NCI-H524 treated with DMSO at 0.1 percent for 48 hours (cell line): ENCODE results near the gene NDUFA13.

Source experiments
- DNase-seq: peaks from one replicate; lab custom pipeline; 2025; lab: John Stamatoyannopoulos, UW

Gene NDUFA13

GRCh38 chr19:19510432-19510831 lies 5.6 kb upstream of the NDUFA13 start:
- no peak for DNase-seq

GRCh38 chr19:19513682-19514081 lies 2.3 kb upstream of the NDUFA13 start:
- DNase-seq, result no peak

- DNase-seq, result no peak
Observed at GRCh38 chr19:19514215-19514657, 1.8 kb upstream of the NDUFA13 start.

- DNase-seq, result no peak
Observed at GRCh38 chr19:19514881-19515641, 964 bp upstream of the NDUFA13 start, which contains the start of gene TSSK6. Gene TSSK6, minus strand, starts transcription at chr19:19515548. Its CDS starts 121 bp downstream, at chr19:19515427.

- DNase-seq, result no peak
Observed at GRCh38 chr19:19517235-19517619, 1.2 kb downstream of the NDUFA13 start.

GRCh38 chr19:19520989-19521388 lies 5.0 kb downstream of the NDUFA13 start:
- no peak for DNase-seq

GRCh38 chr19:19523177-19523576 lies 7.2 kb downstream of the NDUFA13 start:
- DNase-seq, result no peak

GRCh38 chr19:19524053-19524452 lies 8.0 kb downstream of the NDUFA13 start:
- DNase-seq, result no peak

GRCh38 chr19:19525611-19526380 lies 9.8 kb downstream of the NDUFA13 start:
- no peak for DNase-seq

- DNase-seq, result no peak
Observed at GRCh38 chr19:19526581-19527370, 10.8 kb downstream of the NDUFA13 start.

- DNase-seq, result no peak
Observed at GRCh38 chr19:19527371-19527656, 11.3 kb downstream of the NDUFA13 start.

- no peak for DNase-seq
Observed at GRCh38 chr19:19527674-19528625, 11.9 kb downstream of the NDUFA13 start.

GRCh38 chr19:19528721-19529490 lies 12.9 kb downstream of the NDUFA13 start, which contains the start of gene YJEFN3:
Gene YJEFN3, plus strand, starts transcription at chr19:19528911. Its CDS starts 22 bp downstream, at chr19:19528933.
- DNase-seq, result no peak

GRCh38 chr19:19529783-19530422 lies 13.9 kb downstream of the NDUFA13 start:
- DNase-seq, result no peak

GRCh38 chr19:19530423-19530804 lies 14.4 kb downstream of the NDUFA13 start:
- DNase-seq, result no peak

- no peak for DNase-seq
Observed at GRCh38 chr19:19530889-19531288, 14.9 kb downstream of the NDUFA13 start.

GRCh38 chr19:19531951-19532805 lies 16.2 kb downstream of the NDUFA13 start:
- DNase-seq, result no peak

- no peak for DNase-seq
Observed at GRCh38 chr19:19532806-19533701, 17.0 kb downstream of the NDUFA13 start.
